C4-2B (cell line): ENCODE measurements around the gene ADARB2.

Source experiments
- ZFX ChIP-seq: fragments of 450-650 bp; IDR thresholded peaks from 2 replicates; pipeline ENCODE4 v1.6.1; 2017
- TF ChIP-seq, protein P1 (sequence below): fragments of 450-650 bp; conservative IDR thresholded peaks from 2 replicates; pipeline ENCODE4 v1.5.1; 2017; ENCODE audit warnings: mild to moderate bottlenecking

- TF ChIP-seq, protein P1, sequence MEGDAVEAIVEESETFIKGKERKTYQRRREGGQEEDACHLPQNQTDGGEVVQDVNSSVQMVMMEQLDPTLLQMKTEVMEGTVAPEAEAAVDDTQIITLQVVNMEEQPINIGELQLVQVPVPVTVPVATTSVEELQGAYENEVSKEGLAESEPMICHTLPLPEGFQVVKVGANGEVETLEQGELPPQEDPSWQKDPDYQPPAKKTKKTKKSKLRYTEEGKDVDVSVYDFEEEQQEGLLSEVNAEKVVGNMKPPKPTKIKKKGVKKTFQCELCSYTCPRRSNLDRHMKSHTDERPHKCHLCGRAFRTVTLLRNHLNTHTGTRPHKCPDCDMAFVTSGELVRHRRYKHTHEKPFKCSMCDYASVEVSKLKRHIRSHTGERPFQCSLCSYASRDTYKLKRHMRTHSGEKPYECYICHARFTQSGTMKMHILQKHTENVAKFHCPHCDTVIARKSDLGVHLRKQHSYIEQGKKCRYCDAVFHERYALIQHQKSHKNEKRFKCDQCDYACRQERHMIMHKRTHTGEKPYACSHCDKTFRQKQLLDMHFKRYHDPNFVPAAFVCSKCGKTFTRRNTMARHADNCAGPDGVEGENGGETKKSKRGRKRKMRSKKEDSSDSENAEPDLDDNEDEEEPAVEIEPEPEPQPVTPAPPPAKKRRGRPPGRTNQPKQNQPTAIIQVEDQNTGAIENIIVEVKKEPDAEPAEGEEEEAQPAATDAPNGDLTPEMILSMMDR, result no peak
- TF ChIP-seq ZFX, result no peak
These were observed 78.0 kb downstream of the ADARB2 start for GRCh38 chr10:1659221-1659791.
